OCI-LY1 (cell line): ENCODE measurements around the gene PNO1.

Experiments used
- EZH2 ChIP-seq: fragments of 200-600 bp; sonication (generic), shearing (Covaris generic); IDR thresholded peaks from 2 replicates; pipeline ENCODE4 v1.8.0; 2017; ENCODE audit warnings: borderline replicate concordance, mixed run types, mild to moderate bottlenecking, antibody characterized with exemption, low read length, moderate library complexity, mixed read lengths
- TF ChIP-seq, protein P1 (sequence below): fragments of 200-600 bp; sonication (generic), shearing (Covaris generic); IDR thresholded peaks from 2 replicates; pipeline ENCODE4 v1.5.1; 2017; ENCODE audit warnings: mild to moderate bottlenecking, antibody characterized with exemption, low read length, moderate library complexity, mixed read lengths

DNA sequence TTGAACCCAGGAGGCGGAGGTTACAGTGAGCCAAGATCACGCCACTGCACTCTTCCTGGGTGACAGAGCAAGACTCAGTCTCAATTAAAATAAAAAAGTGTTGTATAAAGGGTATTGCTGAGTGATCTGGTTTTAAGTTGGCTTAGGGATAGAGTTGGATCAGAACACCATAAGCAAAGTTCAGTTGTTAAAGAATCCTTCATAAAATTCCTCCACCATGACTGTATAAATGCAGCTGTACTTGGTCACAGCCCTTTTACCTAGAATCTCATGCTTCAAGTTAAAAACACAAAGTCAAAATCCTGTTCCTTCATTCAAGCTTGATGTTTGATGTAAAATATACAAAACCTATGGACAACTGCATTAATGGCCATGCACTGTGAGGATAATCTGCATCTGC is 33.4 kb upstream of the PNO1 start:
- TF ChIP-seq, protein P1, sequence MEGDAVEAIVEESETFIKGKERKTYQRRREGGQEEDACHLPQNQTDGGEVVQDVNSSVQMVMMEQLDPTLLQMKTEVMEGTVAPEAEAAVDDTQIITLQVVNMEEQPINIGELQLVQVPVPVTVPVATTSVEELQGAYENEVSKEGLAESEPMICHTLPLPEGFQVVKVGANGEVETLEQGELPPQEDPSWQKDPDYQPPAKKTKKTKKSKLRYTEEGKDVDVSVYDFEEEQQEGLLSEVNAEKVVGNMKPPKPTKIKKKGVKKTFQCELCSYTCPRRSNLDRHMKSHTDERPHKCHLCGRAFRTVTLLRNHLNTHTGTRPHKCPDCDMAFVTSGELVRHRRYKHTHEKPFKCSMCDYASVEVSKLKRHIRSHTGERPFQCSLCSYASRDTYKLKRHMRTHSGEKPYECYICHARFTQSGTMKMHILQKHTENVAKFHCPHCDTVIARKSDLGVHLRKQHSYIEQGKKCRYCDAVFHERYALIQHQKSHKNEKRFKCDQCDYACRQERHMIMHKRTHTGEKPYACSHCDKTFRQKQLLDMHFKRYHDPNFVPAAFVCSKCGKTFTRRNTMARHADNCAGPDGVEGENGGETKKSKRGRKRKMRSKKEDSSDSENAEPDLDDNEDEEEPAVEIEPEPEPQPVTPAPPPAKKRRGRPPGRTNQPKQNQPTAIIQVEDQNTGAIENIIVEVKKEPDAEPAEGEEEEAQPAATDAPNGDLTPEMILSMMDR, result no peak
- no peak for TF ChIP-seq EZH2
